ENCODE data around the gene LMO1.

Gene LMO1

GRCh38 chr11:8288166-8288772, 24.6 kb upstream of the LMO1 start:
- no peak for DNase-seq

DNA sequence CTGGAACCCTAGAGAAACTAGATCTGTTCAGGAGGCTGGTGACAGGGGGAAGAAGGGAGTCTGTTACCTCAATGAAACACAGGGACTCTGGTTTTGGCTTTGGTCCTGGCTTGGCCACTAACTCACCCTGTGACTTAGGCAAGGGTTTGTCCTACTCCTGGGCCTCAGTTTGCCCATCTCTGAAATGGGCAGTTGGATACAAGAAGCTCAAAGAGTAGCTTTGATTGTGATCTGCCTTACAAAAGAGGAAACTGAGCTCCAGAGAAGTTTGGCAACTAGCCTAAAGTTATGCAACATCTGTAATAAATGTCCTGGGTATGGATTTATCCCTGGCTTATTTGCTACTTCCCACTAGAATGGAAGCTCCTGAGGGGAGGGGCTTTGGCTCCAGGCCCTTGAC, 24.0 kb upstream of the LMO1 start:
- no peak for DNase-seq

- no peak for DNase-seq
These were observed 23.6 kb upstream of the LMO1 start for GRCh38 chr11:8287297-8287696.

DNA sequence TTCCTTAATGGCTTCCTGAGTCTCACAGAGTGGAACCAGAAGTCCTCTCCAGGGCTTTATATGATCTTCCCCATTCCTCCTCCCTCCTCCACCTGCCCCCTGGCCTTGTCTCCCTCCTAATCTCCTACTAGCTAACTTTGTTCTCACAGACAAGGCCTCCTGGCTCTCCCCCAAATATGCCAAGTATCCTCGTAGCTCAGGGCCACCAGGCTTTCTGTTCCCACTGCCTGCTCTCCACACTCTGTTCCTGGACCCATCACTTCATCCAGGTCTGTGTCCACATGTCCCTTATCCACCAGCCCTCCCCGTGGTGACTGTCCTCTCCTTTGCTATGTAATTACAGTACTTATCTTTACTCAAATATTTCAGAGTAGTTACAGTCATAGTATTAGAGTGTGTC, 23.2 kb upstream of the LMO1 start:
- no peak for DNase-seq

DNA sequence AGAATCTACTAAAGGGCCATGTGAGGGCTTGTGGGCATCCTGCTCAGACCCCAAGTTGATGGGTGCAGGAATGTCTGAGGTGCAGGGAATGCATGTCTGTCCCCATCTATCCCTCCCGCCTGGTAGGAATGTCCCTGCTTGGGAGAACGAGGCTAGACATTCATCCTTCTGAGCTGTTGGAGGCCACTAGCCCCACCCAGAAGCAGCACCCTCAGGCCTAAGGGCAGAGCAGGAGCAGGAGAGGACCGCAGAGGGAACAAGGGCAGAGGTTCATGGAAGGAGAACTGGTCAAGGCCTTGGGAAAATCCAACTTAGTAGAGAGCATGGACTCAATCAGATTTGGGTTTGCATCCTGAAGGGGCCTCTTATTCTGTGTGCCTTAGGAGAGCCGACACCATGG, 22.1 kb upstream of the LMO1 start:
- no peak for DNase-seq

DNA sequence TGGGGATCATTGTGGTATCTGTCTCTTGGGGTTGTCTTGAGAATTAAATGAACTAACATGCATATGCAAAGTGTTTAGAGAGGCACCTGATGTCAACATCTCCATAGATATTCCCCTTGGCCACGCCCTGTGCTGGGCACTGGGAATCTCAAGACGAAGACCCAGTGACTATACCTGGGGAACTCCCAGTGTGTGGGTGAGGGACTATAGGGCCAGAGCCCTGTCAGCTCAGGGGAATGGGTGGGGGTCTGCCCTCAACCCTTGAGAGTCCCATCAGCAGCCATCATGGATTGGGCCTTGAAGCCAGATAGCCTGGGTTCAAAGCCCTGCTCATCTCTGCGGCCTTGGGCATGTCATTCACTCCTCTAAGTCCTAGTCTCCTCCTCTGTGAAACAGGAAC, 21.6 kb upstream of the LMO1 start:
- DNase-seq = no peak

- DNase-seq = no peak
These were observed 20.0 kb upstream of the LMO1 start for GRCh38 chr11:8283465-8284230.

GRCh38 chr11:8283100-8283464, 19.4 kb upstream of the LMO1 start:
- DNase-seq = no peak

DNA sequence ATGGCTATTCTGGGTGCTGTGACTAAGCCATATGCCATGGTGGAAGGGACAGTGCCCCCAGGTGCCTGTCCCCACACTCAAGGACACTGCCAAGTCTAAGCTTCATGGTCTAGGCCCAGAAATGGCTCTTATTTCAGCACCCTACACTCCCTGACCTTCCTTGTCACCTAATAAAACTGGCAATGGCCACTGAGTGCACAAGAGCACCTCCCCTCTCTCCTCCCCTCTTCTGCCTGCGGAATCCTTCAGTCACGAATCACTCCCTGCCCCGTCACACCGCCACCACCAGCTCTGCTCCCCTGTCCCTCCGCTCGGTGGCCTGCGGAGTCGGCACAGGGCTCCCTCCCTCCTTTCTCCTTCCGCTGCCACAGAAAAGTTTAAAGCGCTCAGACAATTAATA, 19.0 kb upstream of the LMO1 start:
- no peak for DNase-seq

GRCh38 chr11:8281266-8281665, 17.6 kb upstream of the LMO1 start:
- no peak for DNase-seq

DNA sequence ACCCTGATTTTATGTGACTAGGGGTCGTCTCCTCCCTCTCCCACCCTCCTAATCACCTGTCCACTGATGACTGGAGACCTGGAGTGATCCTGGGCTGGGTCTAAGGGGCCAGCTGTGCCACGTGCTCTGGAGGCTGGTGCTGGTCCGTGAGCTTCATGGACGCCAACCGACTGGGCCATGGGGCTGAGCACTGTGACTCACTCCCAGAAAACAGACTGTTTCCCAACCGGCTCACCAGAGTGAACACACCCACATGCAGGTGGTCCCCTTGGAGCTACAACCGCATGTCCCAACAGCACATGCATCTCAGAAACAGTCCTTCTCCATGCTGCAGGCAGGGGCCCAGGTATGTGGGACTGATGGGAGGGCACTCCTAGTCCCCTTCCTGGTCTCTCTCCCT, 14.0 kb upstream of the LMO1 start:
- DNase-seq = no peak

- no peak for DNase-seq
These were observed 12.8 kb upstream of the LMO1 start for GRCh38 chr11:8276528-8276927.

DNA sequence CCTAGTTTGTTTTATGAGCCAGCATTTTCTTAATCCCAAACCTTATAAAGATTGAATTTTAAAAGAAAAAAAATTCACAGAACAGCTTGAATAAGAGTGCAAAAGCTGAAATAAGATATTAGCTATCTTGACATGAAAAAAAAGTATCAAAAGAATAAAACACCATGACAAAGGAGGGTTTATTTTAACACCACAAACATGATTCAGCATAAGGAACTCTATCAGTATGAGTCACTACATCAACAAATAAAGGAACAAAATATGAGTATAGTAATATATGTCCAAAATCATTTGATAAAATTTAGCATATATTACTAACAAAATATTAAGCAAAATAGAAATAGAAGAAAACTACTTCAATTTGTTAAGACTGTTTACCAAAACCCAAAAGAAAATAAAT, 9.6 kb upstream of the LMO1 start:
- no peak for DNase-seq

GRCh38 chr11:8271106-8271886, 7.6 kb upstream of the LMO1 start:
- DNase-seq = no peak

- DNase-seq = no peak
These were observed 6.0 kb upstream of the LMO1 start for GRCh38 chr11:8269636-8270035.

DNA sequence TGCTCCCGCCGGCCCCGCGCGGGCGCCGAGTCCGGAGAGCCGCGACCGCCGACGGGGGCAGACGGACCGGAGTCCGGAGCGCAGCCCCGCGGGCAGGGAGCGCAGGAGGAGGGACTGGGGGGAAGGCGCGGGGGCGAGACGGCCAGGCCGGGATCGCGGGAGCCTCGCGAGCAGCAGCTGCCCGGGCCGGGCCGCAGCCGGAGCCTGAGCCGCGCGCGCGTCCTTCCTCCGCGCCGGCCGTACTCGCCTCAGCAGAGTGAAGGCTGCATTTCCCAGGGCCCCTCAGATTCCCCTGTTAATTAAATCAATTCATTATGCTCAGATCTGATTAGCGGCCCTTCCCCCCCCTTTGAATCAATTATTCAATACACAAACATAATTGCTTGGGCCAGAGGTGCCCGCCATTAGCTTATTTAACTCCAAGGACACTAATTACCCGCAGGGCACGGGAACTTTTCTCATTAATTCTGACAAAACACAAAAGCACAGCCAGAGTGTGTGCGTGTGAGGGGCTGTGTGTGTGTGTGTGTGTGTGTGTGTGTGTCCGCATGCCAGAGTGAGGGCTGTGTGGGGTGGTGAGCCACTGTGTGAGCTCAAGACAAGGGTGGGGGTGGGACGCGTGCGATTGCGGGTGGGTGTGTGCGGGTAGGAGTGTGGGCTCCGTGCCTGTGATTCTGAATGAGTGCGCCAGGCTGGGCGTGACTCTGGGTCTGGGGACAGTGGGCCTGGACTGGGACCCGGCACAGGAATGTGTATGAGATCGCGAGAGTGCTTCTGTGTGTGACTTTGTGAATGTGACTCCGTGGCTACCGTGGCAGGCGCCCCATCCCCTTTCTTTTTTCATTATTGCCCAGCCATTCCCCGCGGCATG, 5.1 kb upstream of the LMO1 start:
- DNase-seq = no peak

- DNase-seq = no peak
These were observed 4.3 kb upstream of the LMO1 start for GRCh38 chr11:8267831-8268529.

DNA sequence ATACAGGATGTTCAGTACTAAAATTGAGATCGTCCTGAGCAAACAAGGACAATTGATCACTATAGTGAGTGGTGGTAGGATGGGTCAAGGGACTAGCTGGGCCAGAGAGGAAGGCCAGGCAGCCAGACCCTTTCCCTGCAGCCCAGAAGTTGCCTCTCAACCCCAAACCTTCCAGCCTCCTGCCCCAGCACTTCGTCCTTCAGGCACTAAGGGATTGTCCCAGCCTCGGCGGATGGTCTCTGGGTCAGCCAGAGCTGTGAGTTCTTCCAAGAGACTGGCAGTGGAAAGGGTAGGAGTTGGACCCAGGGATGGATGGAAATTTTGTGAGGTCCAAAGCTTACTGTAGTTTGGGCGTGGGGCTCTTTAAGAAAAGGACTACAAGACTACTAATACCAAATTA, 3.6 kb upstream of the LMO1 start:
- DNase-seq = no peak

GRCh38 chr11:8266246-8267241, 2.9 kb upstream of the LMO1 start:
- DNase-seq = no peak

- no peak for DNase-seq
These were observed 2.1 kb upstream of the LMO1 start for GRCh38 chr11:8265681-8266241.

Measured in fibroblast of skin of right biceps (primary cell).